Measurements from ENCODE around the gene LIN52. TPM values are rescaled to one million over a fixed set of nuclear protein-coding genes. Genes with fewer than 3 reads are reported as not detected.

LIN52 gene
- total RNA-seq, 1 experiment from 2014 or later = 6.7 TPM

DNA sequence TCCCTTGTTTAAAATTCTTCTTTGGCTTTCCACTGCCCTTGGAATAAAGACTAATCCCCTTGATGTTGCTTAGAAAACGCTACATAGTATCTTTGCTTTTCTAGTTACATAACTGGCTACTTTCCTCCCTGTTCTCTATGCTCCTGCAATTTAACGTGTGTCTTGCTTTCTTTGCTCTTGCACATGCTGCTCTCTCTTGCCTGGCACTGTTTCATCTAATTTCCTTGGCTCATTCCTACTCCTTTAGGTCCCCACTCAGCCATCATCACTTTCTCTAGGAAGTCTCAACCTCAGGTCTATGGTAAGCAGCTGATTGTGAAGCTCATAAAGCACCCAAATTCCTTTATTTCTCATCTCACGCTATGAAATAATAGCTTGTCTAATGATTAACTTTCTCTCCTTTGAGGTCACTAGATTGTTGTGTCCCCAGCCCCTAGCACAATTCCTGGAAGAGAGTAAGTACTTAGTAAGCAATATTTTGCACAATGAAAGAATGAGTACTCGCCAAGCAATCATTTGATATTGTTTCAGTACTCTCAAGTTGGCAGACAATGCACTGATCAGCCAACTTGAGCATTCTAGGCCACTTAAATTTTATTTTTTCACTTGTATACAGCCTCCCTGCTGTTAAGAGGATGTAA lies 3.8 kb upstream of the LIN52 start:
- peaks cover 6% of the 10 kb centered on the region; the same call in 1 of the 2 replicates for H3K4me1 ChIP-seq (ENCODE audit: control insufficient read depth, insufficient read depth, low read length)
- BruUV-seq (replicated peaks) = no TSS peak
- H3K36me3 ChIP-seq (ENCODE audit: control insufficient read depth, insufficient read depth, low read length) = peaks cover 4% of the 10 kb centered on the region; the same call in 1 of the 2 replicates
- no peaks in the 10 kb centered on the region for H3K27me3 ChIP-seq (ENCODE audit: control insufficient read depth, insufficient read depth, low read length)
- ChIA-PET POLR2A (no interaction called here), CTCF (no interaction called here)
- intact Hi-C loops (cut with micrococcal nuclease; ENCODE audit: unreplicated experiment) = no loop called here
- H3K9me3 ChIP-seq (ENCODE audit: control insufficient read depth, insufficient read depth, low read depth, low read length) = no peaks in the 10 kb centered on the region
- DNase-seq (ENCODE audit: low read depth, low spot score) = no peak
- H3K27ac ChIP-seq (ENCODE audit: low read length) = no peak overlapping the region
- no peak for TF ChIP-seq SIN3A (IDR thresholded peaks at IDR 0.05; ENCODE audit: borderline replicate concordance, insufficient read depth, low read depth, low read length)
- TF ChIP-seq, protein P1, sequence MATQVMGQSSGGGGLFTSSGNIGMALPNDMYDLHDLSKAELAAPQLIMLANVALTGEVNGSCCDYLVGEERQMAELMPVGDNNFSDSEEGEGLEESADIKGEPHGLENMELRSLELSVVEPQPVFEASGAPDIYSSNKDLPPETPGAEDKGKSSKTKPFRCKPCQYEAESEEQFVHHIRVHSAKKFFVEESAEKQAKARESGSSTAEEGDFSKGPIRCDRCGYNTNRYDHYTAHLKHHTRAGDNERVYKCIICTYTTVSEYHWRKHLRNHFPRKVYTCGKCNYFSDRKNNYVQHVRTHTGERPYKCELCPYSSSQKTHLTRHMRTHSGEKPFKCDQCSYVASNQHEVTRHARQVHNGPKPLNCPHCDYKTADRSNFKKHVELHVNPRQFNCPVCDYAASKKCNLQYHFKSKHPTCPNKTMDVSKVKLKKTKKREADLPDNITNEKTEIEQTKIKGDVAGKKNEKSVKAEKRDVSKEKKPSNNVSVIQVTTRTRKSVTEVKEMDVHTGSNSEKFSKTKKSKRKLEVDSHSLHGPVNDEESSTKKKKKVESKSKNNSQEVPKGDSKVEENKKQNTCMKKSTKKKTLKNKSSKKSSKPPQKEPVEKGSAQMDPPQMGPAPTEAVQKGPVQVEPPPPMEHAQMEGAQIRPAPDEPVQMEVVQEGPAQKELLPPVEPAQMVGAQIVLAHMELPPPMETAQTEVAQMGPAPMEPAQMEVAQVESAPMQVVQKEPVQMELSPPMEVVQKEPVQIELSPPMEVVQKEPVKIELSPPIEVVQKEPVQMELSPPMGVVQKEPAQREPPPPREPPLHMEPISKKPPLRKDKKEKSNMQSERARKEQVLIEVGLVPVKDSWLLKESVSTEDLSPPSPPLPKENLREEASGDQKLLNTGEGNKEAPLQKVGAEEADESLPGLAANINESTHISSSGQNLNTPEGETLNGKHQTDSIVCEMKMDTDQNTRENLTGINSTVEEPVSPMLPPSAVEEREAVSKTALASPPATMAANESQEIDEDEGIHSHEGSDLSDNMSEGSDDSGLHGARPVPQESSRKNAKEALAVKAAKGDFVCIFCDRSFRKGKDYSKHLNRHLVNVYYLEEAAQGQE (IDR thresholded peaks at IDR 0.05; ENCODE audit: insufficient read depth in 1 of 2, low read depth in 2 of 2, low read length in 1 of 2) = no peak
- no peak for TF ChIP-seq TCF7L2 (IDR thresholded peaks at IDR 0.05; ENCODE audit: low read depth, low read length)
- TF ChIP-seq POLR2AphosphoS5 (IDR thresholded peaks at IDR 0.05; ENCODE audit: low read depth, low read length) = no peak
- TF ChIP-seq, protein P2, sequence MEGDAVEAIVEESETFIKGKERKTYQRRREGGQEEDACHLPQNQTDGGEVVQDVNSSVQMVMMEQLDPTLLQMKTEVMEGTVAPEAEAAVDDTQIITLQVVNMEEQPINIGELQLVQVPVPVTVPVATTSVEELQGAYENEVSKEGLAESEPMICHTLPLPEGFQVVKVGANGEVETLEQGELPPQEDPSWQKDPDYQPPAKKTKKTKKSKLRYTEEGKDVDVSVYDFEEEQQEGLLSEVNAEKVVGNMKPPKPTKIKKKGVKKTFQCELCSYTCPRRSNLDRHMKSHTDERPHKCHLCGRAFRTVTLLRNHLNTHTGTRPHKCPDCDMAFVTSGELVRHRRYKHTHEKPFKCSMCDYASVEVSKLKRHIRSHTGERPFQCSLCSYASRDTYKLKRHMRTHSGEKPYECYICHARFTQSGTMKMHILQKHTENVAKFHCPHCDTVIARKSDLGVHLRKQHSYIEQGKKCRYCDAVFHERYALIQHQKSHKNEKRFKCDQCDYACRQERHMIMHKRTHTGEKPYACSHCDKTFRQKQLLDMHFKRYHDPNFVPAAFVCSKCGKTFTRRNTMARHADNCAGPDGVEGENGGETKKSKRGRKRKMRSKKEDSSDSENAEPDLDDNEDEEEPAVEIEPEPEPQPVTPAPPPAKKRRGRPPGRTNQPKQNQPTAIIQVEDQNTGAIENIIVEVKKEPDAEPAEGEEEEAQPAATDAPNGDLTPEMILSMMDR (IDR thresholded peaks at IDR 0.05) = no peak
- no peak overlapping the region for H3K4me3 ChIP-seq (ENCODE audit: low read depth in 2 of 2, low read length in 2 of 2)
- ATAC-seq = no peak
- in situ Hi-C loops (cut with HindIII; ENCODE audit: low pct_unique_long_range_greater_than_20kb, low sequenced_read_pairs) = no loop called here

DNA sequence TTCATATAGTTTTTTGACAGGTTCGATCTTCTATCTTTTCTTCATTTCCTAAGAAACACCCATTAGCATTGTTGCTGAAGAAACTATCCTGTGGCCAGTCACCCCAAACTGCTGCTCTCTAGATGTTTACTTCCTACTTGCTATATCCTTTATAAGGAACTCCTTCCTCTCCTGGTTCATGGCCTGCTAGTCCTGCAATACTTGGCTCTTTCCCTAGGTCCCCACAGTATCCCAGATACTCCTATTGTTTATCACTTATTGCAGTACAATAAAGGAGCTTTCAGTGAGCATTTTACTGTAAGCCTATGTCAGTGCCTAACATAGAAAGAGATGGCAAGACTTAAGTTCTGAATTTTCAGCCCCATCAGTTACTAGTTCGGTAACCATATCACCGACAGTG lies 3.3 kb upstream of the LIN52 start:
- ATAC-seq (no peak), DNase-seq (ENCODE audit: low read depth, low spot score) (no peak)
- peaks cover 7% of the 10 kb centered on the region; the same call in 1 of the 2 replicates for H3K4me1 ChIP-seq (ENCODE audit: control insufficient read depth, insufficient read depth, low read length)
- no TSS peak for BruUV-seq (replicated peaks)
- H3K36me3 ChIP-seq (ENCODE audit: control insufficient read depth, insufficient read depth, low read length) = peaks cover 4% of the 10 kb centered on the region; the same call in 1 of the 2 replicates
- H3K9me3 ChIP-seq (ENCODE audit: control insufficient read depth, insufficient read depth, low read depth, low read length) = no peaks in the 10 kb centered on the region
- H3K27me3 ChIP-seq (ENCODE audit: control insufficient read depth, insufficient read depth, low read length) = no peaks in the 10 kb centered on the region
- CTCF ChIA-PET = no interaction called here
- POLR2A ChIA-PET = interaction anchor here (0.6 kb wide), 1 partner anchor 19 kb away, joined by 9 read pairs; no protein-coding TSS in a partner anchor
- intact Hi-C loops (cut with micrococcal nuclease; ENCODE audit: unreplicated experiment) (no loop called here), in situ Hi-C loops (cut with HindIII; ENCODE audit: low pct_unique_long_range_greater_than_20kb, low sequenced_read_pairs) (no loop called here)
- no peak for TF ChIP-seq POLR2AphosphoS5 (IDR thresholded peaks at IDR 0.05; ENCODE audit: low read depth, low read length)
- no peak for TF ChIP-seq TCF7L2 (IDR thresholded peaks at IDR 0.05; ENCODE audit: low read depth, low read length)
- TF ChIP-seq, protein P2 (IDR thresholded peaks at IDR 0.05) = no peak
- TF ChIP-seq, protein P1 (IDR thresholded peaks at IDR 0.05; ENCODE audit: insufficient read depth in 1 of 2, low read depth in 2 of 2, low read length in 1 of 2) = no peak
- TF ChIP-seq SIN3A (IDR thresholded peaks at IDR 0.05; ENCODE audit: borderline replicate concordance, insufficient read depth, low read depth, low read length) = no peak
- H3K4me3 ChIP-seq (ENCODE audit: low read depth in 2 of 2, low read length in 2 of 2) = no peak overlapping the region
- H3K27ac ChIP-seq (ENCODE audit: low read length) = no peak overlapping the region

Data from Panc1 (cell line).